Measurements from ENCODE around the gene TMEM131L.
A peak's percentile ranks its signal among the peaks of the same experiment; 100 is the strongest.

The TMEM131L gene

GRCh38 chr4:153649572-153649991, 183.4 kb downstream of the TMEM131L start:
- peak; percentile 15 for TF ChIP-seq CTCF (IDR thresholded peaks at IDR 0.05; ENCODE audit: low read depth, low read length, missing control alignments)
- H3K4me3 ChIP-seq (replicated peaks; ENCODE audit: low read depth, low read length) = no peak overlapping the region
- no peak for DNase-seq (ENCODE audit: extremely low read depth, low read depth)

DNA sequence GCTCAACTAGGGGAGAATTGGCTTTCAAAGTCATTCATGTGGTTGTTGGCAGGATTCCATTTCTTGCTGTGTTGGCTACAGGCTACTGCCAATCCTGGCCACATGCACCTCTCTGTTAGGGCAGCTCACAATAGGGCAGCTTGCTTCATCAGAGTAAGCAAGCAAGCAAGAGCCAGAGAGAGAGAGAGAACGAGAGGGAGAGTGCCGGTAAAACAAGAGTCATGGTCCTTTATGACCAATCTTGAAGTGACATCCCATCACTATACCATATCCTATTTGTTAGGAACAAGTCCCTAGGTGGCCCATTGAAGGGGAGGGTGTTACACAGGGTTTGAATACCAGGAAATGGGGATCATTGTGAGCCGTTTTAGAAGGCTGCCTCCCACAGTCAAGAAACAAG, 185.0 kb downstream of the TMEM131L start:
- no peak overlapping the region for H3K4me3 ChIP-seq (replicated peaks; ENCODE audit: low read depth, low read length)
- no peak for TF ChIP-seq CTCF (IDR thresholded peaks at IDR 0.05; ENCODE audit: low read depth, low read length, missing control alignments)
- no peak for DNase-seq (ENCODE audit: extremely low read depth, low read depth)

DNA sequence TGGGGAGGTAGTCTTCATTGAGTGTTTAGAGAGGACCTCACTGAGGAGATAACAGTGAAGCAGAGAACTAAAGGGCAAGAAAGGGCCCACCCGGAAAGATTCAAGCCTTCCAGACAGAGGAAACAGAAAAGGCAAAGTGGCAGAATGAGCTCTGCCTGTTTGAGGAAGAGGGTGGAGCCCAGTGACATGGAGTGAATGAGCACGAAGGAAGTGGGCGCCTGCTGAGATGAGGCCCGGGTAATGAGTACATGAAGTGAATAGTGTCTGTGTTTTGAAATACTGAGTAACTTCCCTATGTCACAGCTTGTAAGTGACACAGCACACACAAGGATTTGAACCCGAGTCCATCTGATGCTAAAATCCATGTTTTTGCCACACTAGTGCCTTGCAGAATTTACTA, 185.4 kb downstream of the TMEM131L start:
- no peak for DNase-seq (ENCODE audit: extremely low read depth, low read depth)
- H3K4me3 ChIP-seq (replicated peaks; ENCODE audit: low read depth, low read length) = no peak overlapping the region
- TF ChIP-seq CTCF (IDR thresholded peaks at IDR 0.05; ENCODE audit: low read depth, low read length, missing control alignments) = no peak

- no peak for TF ChIP-seq CTCF (IDR thresholded peaks at IDR 0.05; ENCODE audit: low read depth, low read length, missing control alignments)
- H3K4me3 ChIP-seq (replicated peaks; ENCODE audit: low read depth, low read length) = no peak overlapping the region
- no peak for DNase-seq (ENCODE audit: extremely low read depth, low read depth)
These were observed 186.1 kb downstream of the TMEM131L start for GRCh38 chr4:153652051-153652784.

GRCh38 chr4:153655002-153655541, 188.9 kb downstream of the TMEM131L start:
- no peak for DNase-seq (ENCODE audit: extremely low read depth, low read depth)
- H3K4me3 ChIP-seq (replicated peaks; ENCODE audit: low read depth, low read length) = no peak overlapping the region
- no peak for TF ChIP-seq CTCF (IDR thresholded peaks at IDR 0.05; ENCODE audit: low read depth, low read length, missing control alignments)

- DNase-seq (ENCODE audit: extremely low read depth, low read depth) = no peak
- H3K4me3 ChIP-seq (replicated peaks; ENCODE audit: low read depth, low read length) = no peak overlapping the region
- no peak for TF ChIP-seq CTCF (IDR thresholded peaks at IDR 0.05; ENCODE audit: low read depth, low read length, missing control alignments)
These were observed 189.8 kb downstream of the TMEM131L start for GRCh38 chr4:153655928-153656327.
